Limb (tissue), 2 donors: ENCODE results near the gene HCRT.
"Not testable (repeated sequence)": the region's sequence is repeated elsewhere in the genome, so short reads cannot be mapped to it uniquely, and the experiment has no call there.

Experiments used
- DNase-seq, 2 donors: peaks; one replicate each; pipeline ENCODE4 v3.0.0-alpha.2; 2016; ENCODE audit errors: extremely low spot score in 2 of 2

HCRT gene

GRCh38 chr17:42184713-42185620 is at the start of gene HCRT:
Gene HCRT, minus strand, starts transcription at chr17:42185452. Its CDS starts 87 bp downstream, at chr17:42185365.
- DNase-seq: no peak

- DNase-seq: no peak
Measured at GRCh38 chr17:42233994-42234393, 48.7 kb upstream of the HCRT start.

- DNase-seq: no peak
Measured at GRCh38 chr17:42233156-42233555, 47.9 kb upstream of the HCRT start.

GRCh38 chr17:42230225-42230624 is 45.0 kb upstream of the HCRT start:
- DNase-seq: no peak

GRCh38 chr17:42227849-42228700 is 42.8 kb upstream of the HCRT start:
- DNase-seq: no peak

- DNase-seq: no peak
Measured at GRCh38 chr17:42225646-42226045, 40.4 kb upstream of the HCRT start.

- DNase-seq: no peak
Measured at GRCh38 chr17:42224651-42225050, 39.4 kb upstream of the HCRT start.

- DNase-seq: peak in 1 of 2 donors; percentile 40
Measured at GRCh38 chr17:42221886-42222745, 36.9 kb upstream of the HCRT start.

GRCh38 chr17:42219280-42219679 is 34.0 kb upstream of the HCRT start:
- not testable (repeated sequence) for DNase-seq

- no peak for DNase-seq
Measured at GRCh38 chr17:42214156-42214555, 28.9 kb upstream of the HCRT start.

GRCh38 chr17:42212382-42212781 is 27.1 kb upstream of the HCRT start:
- DNase-seq: no peak

- DNase-seq: peak in 1 of 2 donors; percentile 20
Measured at GRCh38 chr17:42211921-42212341, 26.7 kb upstream of the HCRT start.

GRCh38 chr17:42210046-42210445 is 24.8 kb upstream of the HCRT start:
- no peak for DNase-seq

GRCh38 chr17:42206153-42206612 is 20.9 kb upstream of the HCRT start:
- DNase-seq: not testable (repeated sequence)

GRCh38 chr17:42203354-42203753 is 18.1 kb upstream of the HCRT start:
- DNase-seq: no peak

- no peak for DNase-seq
Measured at GRCh38 chr17:42202696-42203095, 17.4 kb upstream of the HCRT start.

GRCh38 chr17:42202159-42202558 is 16.9 kb upstream of the HCRT start:
- DNase-seq: no peak

- no peak for DNase-seq
Measured at GRCh38 chr17:42201458-42201772, 16.2 kb upstream of the HCRT start.

GRCh38 chr17:42200706-42201457 is 15.6 kb upstream of the HCRT start:
- no peak for DNase-seq

- DNase-seq: no peak
Measured at GRCh38 chr17:42199416-42200011, 14.3 kb upstream of the HCRT start.
